ENCODE data around the gene CEACAM1.
A peak's percentile ranks its signal among the peaks of the same experiment; 100 is the strongest.
"Not testable (repeated sequence)": the region's sequence is repeated elsewhere in the genome, so short reads cannot be mapped to it uniquely, and the experiment has no call there.

The CEACAM1 gene

GRCh38 chr19:42534391-42534790 is 6.1 kb upstream of the CEACAM1 start:
- Histone ChIP-seq H3K27me3 (replicated peaks; ENCODE audit: control insufficient read depth, insufficient read depth, low read length) (no peaks in the 10 kb centered on the region), H3K4me3 (replicated peaks; ENCODE audit: low read depth, low read length) (no peak overlapping the region), H3K36me3 (ENCODE audit: control insufficient read depth, insufficient read depth, low read length) (no peaks in the 10 kb centered on the region)
- DNase-seq (ENCODE audit: extremely low read depth, insufficient read length): no peak
- TF ChIP-seq, protein P1, sequence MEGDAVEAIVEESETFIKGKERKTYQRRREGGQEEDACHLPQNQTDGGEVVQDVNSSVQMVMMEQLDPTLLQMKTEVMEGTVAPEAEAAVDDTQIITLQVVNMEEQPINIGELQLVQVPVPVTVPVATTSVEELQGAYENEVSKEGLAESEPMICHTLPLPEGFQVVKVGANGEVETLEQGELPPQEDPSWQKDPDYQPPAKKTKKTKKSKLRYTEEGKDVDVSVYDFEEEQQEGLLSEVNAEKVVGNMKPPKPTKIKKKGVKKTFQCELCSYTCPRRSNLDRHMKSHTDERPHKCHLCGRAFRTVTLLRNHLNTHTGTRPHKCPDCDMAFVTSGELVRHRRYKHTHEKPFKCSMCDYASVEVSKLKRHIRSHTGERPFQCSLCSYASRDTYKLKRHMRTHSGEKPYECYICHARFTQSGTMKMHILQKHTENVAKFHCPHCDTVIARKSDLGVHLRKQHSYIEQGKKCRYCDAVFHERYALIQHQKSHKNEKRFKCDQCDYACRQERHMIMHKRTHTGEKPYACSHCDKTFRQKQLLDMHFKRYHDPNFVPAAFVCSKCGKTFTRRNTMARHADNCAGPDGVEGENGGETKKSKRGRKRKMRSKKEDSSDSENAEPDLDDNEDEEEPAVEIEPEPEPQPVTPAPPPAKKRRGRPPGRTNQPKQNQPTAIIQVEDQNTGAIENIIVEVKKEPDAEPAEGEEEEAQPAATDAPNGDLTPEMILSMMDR (IDR thresholded peaks at IDR 0.05; ENCODE audit: insufficient read depth, low read length, poor library complexity, severe bottlenecking): no peak

DNA sequence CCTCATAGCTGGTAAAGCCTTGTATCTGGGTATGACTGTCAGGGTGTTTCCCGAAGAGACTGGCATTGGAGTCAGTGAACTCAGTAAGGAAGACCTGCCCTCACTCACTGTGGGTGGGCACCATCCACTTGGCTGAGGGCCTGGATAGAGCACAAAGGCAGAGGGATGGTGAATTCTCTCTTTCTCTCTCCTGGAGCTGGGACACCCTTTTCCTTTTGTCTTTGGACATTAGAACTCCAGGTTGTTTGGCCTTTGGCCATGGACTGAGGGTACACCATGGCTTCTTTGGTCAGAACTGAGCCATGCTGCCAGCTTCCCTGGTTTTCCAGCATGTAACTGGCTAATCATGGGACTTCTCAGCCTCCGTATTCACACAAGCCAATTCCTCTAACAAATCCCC is 4.6 kb upstream of the CEACAM1 start:
- Histone ChIP-seq H3K4me3 (replicated peaks; ENCODE audit: low read depth, low read length) (no peak overlapping the region), H3K36me3 (ENCODE audit: control insufficient read depth, insufficient read depth, low read length) (no peaks in the 10 kb centered on the region), H3K27me3 (replicated peaks; ENCODE audit: control insufficient read depth, insufficient read depth, low read length) (no peaks in the 10 kb centered on the region)
- TF ChIP-seq, protein P1 (IDR thresholded peaks at IDR 0.05; ENCODE audit: insufficient read depth, low read length, poor library complexity, severe bottlenecking): no peak
- no peak for DNase-seq (ENCODE audit: extremely low read depth, insufficient read length)

DNA sequence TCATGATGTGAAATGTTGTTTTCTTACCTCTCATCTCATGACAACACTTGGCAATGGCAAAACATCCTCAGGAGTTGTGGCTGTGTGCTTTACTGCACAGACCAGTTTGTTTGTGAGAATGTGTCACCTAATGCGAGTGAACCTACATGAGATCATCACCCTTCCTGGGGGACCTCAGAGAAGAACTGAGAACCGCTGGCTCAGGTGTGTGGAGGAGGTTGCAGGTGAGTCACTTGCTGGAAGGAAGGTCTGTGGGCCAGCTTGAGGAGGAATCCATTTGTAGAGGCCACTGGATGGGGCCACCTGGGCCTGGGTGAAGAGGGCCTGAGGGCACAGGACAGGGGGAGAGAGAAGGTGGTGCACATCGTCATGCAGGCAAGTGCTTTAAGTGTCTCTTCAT is 3.0 kb upstream of the CEACAM1 start:
- H3K27me3 ChIP-seq (replicated peaks; ENCODE audit: control insufficient read depth, insufficient read depth, low read length): no peaks in the 10 kb centered on the region
- TF ChIP-seq, protein P1 (IDR thresholded peaks at IDR 0.05; ENCODE audit: insufficient read depth, low read length, poor library complexity, severe bottlenecking): no peak
- H3K4me3 ChIP-seq (replicated peaks; ENCODE audit: low read depth, low read length): no peak overlapping the region
- no peaks in the 10 kb centered on the region for H3K36me3 ChIP-seq (ENCODE audit: control insufficient read depth, insufficient read depth, low read length)
- no peak for DNase-seq (ENCODE audit: extremely low read depth, insufficient read length)

GRCh38 chr19:42529248-42529764 is 1.0 kb upstream of the CEACAM1 start:
- Histone ChIP-seq H3K27me3 (replicated peaks; ENCODE audit: control insufficient read depth, insufficient read depth, low read length) (no peaks in the 10 kb centered on the region), H3K36me3 (ENCODE audit: control insufficient read depth, insufficient read depth, low read length) (no peaks in the 10 kb centered on the region), H3K4me3 (replicated peaks; ENCODE audit: low read depth, low read length) (no peak overlapping the region)
- TF ChIP-seq, protein P1 (IDR thresholded peaks at IDR 0.05; ENCODE audit: insufficient read depth, low read length, poor library complexity, severe bottlenecking): peak; percentile 95
- peak; percentile 60 for DNase-seq (ENCODE audit: extremely low read depth, insufficient read length)

DNA sequence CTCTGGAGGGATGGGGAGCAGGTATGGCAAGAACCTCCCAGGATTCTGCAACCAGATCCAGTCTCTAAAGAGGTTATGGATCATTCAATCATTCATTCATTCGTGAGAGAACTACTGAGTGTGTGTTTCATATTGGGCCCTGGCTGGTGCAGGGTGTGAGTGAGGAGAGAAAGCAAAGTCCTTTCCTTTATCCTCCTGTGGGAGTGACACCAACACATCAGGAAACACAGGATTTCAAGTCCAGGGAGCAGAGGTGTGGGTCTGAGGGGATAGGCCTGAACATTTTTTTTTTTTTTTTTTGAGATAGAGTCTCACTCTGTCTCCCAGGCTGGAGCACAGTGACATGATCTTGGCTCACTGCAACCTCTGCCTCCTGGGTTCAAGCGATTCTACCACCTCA is 3.3 kb downstream of the CEACAM1 start:
- Histone ChIP-seq H3K36me3 (ENCODE audit: control insufficient read depth, insufficient read depth, low read length) (no peaks in the 10 kb centered on the region), H3K4me3 (replicated peaks; ENCODE audit: low read depth, low read length) (no peak overlapping the region), H3K27me3 (replicated peaks; ENCODE audit: control insufficient read depth, insufficient read depth, low read length) (no peaks in the 10 kb centered on the region)
- TF ChIP-seq, protein P1 (IDR thresholded peaks at IDR 0.05; ENCODE audit: insufficient read depth, low read length, poor library complexity, severe bottlenecking): no peak
- DNase-seq (ENCODE audit: extremely low read depth, insufficient read length): no peak

DNA sequence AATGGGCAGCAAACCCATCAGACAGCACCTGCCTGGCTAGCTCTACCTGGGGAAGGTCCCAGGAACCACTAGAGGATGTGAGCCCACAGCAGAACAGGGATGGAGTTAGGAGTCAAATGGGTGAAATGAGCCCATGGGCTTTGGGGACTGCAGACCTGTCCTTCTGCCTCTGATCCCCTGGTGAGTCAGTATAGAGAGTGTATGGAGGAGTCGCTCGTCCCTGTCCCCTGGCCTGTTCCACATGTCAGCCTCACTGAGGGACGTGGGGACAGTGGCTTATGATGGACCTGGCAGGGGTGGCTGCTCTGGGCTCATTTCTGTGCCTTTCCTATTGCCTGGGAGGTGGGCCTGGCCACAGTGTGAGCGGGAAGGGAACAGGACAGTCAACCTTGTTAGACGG is 4.0 kb downstream of the CEACAM1 start:
- H3K4me3 ChIP-seq (replicated peaks; ENCODE audit: low read depth, low read length): no peak overlapping the region
- TF ChIP-seq, protein P1 (IDR thresholded peaks at IDR 0.05; ENCODE audit: insufficient read depth, low read length, poor library complexity, severe bottlenecking): no peak
- no peaks in the 10 kb centered on the region for H3K27me3 ChIP-seq (replicated peaks; ENCODE audit: control insufficient read depth, insufficient read depth, low read length)
- DNase-seq (ENCODE audit: extremely low read depth, insufficient read length): no peak
- H3K36me3 ChIP-seq (ENCODE audit: control insufficient read depth, insufficient read depth, low read length): no peaks in the 10 kb centered on the region

- H3K27me3 ChIP-seq (replicated peaks; ENCODE audit: control insufficient read depth, insufficient read depth, low read length): not testable (repeated sequence)
Measured at GRCh38 chr19:42522262-42522661, 6.0 kb downstream of the CEACAM1 start.

More at GRCh38 chr19:42522262-42522661, 6.0 kb downstream of the CEACAM1 start:
- not testable (repeated sequence) for DNase-seq (ENCODE audit: extremely low read depth, insufficient read length); H3K4me3 ChIP-seq (replicated peaks; ENCODE audit: low read depth, low read length); H3K36me3 ChIP-seq (ENCODE audit: control insufficient read depth, insufficient read depth, low read length)
